Spleen (tissue), 7 donors: Measurements from ENCODE around the gene SEC14L3.

ENCODE experiments used
- POLR2A ChIP-seq, 3 donors: fragments of 450-650 bp; IDR thresholded peaks; one replicate each; pipeline ENCODE4 v1.5.1; 2017; ENCODE audit warnings: antibody characterized with exemption in 3 of 3, mild to moderate bottlenecking in 1 of 3
- TF ChIP-seq, protein P1 (sequence below), 11 experiments: fragments of 200-600 bp in 7 of 11; fragments of 450-650 bp in 4 of 11; sonication (generic) in 4 of 11; IDR thresholded peaks in 8 of 11; conservative IDR thresholded peaks in 3 of 11; 1 replicate in 7 of 11; 2 replicates in 4 of 11; pipeline versions ENCODE4 v1.4.0 to v1.8.0; 2016 to 2021; ENCODE audit warnings: antibody characterized with exemption in 11 of 11, inconsistent platforms in 4 of 11, mild to moderate bottlenecking in 1 of 11
- donor health status: DM: no; HTN: no; CAD: no; lungs with moderate emphysema.
- donor health status: DM: no; HTN: no; CAD: no.
- donor health status: DM: no; HTN: no; CAD: no.

DNA sequence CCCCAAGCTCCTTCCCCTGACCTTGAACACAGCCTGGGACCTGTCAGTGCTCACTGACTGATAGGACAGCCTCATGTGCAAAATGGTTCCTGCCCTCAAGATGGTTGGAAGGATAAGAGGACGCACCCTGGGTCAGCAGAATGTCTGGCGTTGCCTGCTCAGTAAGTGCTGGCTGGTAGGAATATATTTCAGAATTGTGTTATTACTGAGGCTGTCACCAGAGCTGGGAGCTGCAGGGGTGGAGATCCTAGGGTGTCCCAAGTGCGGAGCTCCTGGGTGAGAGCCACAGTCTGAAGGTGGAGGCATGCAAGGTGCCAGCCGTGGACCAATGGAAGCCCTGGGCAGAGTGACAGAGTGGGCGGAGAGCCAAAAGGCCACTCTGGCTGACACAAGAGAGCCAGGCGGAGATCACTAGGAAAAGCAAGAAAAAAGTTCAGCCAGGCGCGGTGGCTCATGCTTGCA lies 34.7 kb upstream of the SEC14L3 start:
- TF ChIP-seq POLR2A (IDR thresholded peaks at IDR 0.05) = no peak
- TF ChIP-seq, protein P1, sequence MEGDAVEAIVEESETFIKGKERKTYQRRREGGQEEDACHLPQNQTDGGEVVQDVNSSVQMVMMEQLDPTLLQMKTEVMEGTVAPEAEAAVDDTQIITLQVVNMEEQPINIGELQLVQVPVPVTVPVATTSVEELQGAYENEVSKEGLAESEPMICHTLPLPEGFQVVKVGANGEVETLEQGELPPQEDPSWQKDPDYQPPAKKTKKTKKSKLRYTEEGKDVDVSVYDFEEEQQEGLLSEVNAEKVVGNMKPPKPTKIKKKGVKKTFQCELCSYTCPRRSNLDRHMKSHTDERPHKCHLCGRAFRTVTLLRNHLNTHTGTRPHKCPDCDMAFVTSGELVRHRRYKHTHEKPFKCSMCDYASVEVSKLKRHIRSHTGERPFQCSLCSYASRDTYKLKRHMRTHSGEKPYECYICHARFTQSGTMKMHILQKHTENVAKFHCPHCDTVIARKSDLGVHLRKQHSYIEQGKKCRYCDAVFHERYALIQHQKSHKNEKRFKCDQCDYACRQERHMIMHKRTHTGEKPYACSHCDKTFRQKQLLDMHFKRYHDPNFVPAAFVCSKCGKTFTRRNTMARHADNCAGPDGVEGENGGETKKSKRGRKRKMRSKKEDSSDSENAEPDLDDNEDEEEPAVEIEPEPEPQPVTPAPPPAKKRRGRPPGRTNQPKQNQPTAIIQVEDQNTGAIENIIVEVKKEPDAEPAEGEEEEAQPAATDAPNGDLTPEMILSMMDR (IDR thresholded peaks at IDR 0.05 in 8 of 11, conservative IDR thresholded peaks at IDR 0.05 in 3 of 11) = no peak
